Aorta (tissue), 5 donors: ENCODE results near the gene CCDC6. TPM values are rescaled to one million over a fixed set of nuclear protein-coding genes. Genes with fewer than 3 reads are reported as not detected.
A peak's percentile ranks its signal among the peaks of the same experiment; 100 is the strongest.

Source experiments
- ATAC-seq: fragments of 200-7000 bp; cut with Tn5 transposase; one replicate; pipeline ENCODE4 v1.9.1; 2022; ENCODE audit warnings: moderate library complexity; ENCODE audit not compliant: low FRiP score
- DNase-seq, 2 donors: peaks; one replicate each; pipeline ENCODE4 v3.0.0-alpha.2; 2020
- H3K27ac ChIP-seq, 2 donors: one replicate each; pipeline ENCODE4 v1.5.1; 2013; ENCODE audit warnings: low read length in 2 of 2, mild to moderate bottlenecking in 2 of 2, moderate library complexity in 2 of 2, control low read depth in 1 of 2, inconsistent platforms in 1 of 2, low read depth in 1 of 2
- H3K27me3 ChIP-seq, 2 donors: one replicate each; pipeline ENCODE4 v1.6.1; 2013; ENCODE audit warnings: control low read depth in 1 of 2, low read length in 1 of 2, mild to moderate bottlenecking in 1 of 2, moderate library complexity in 1 of 2; ENCODE audit not compliant: insufficient read depth in 2 of 2, control insufficient read depth in 1 of 2
- H3K36me3 ChIP-seq, 2 donors: one replicate each; pipeline ENCODE4 v1.6.1; 2013; ENCODE audit warnings: control low read depth in 1 of 2, low read length in 1 of 2, mild to moderate bottlenecking in 1 of 2; ENCODE audit not compliant: insufficient read depth in 2 of 2, control insufficient read depth in 1 of 2
- H3K4me1 ChIP-seq, 2 donors: one replicate each; pipeline ENCODE4 v1.6.1; 2013; ENCODE audit warnings: low read length in 2 of 2, control low read depth in 1 of 2, mild to moderate bottlenecking in 1 of 2, moderate library complexity in 1 of 2; ENCODE audit not compliant: insufficient read depth in 2 of 2, control insufficient read depth in 1 of 2
- H3K4me3 ChIP-seq, 2 donors: one replicate each; pipeline ENCODE4 v1.5.1; 2013; ENCODE audit warnings: low read length in 2 of 2, control low read depth in 1 of 2, mild to moderate bottlenecking in 1 of 2
- H3K9me3 ChIP-seq: one replicate; pipeline ENCODE4 v1.6.1; 2013; ENCODE audit warnings: mild to moderate bottlenecking, low read length; ENCODE audit not compliant: control insufficient read depth
- WGBS, 2 donors: extraction: QIAGEN DNeasy Blood & Tissue Kit; methylation state at CpG; one replicate each; pipeline ENCODE4 v1.1.7; 2013; 5-methylcytosine and 5-hydroxymethylcytosine counted together
- intact Hi-C, 2 donors: fragments of 100-400 bp; cut with DNase I; formaldehyde crosslinking; loops; one replicate each; pipeline versions ENCODE4 v1.14.2 to v1.15.0; 2022
- polyA plus RNA-seq, 2 donors: library from polyadenylated mRNA; stranded (reverse); fragments of 200-250 nt; gene quantifications; one replicate each; pipeline ENCODE4 v1.2.3, GENCODE V29; 2013
- total RNA-seq, 2 donors: library from RNA; stranded (reverse); fragmentation: NEBNext Ultra II Directional; extraction: Animal tissue kit (Norgen Biotek cat#: 25700); gene quantifications; one replicate each; pipeline ENCODE4 v1.2.1, GENCODE V29; 2021
- donor health status: healthy with polysubstance abuse.
- donor health status: Bipolar disorder and iron deficiency.
- donor health status: DM: no; HTN: no; CAD: no.
- donor health status: DM: no; HTN: no; CAD: no.
- donor health status: DM: yes; HTN: yes; CAD: no.

Gene CCDC6
- total and polyA plus RNA-seq, 4 donors, result 21.8 to 90.0 (median 51.7) TPM

GRCh38 chr10:59844436-59844835, 61.9 kb downstream of the CCDC6 start:
- 4 to 9% methylated on average over 3 of the region's 3 CpGs for WGBS, 2 donors
- Histone ChIP-seq H3K27me3 (no peaks in the 10 kb centered on the region), H3K4me1 (no peaks in the 10 kb centered on the region), H3K36me3 (no peaks in the 10 kb centered on the region), H3K4me3 (no peak overlapping the region), H3K27ac (no peak overlapping the region), H3K9me3 (no peaks in the 10 kb centered on the region)
- peak in 1 of 2 donors; percentile 55 for DNase-seq
- intact Hi-C loops, result loop anchor here in 1 of 2 donors (5.0 kb wide), 1 partner anchor 63 kb away; the partner anchor contains the start of gene CCDC6
- peak; percentile 56 for ATAC-seq

GRCh38 chr10:59843748-59844147, 62.6 kb downstream of the CCDC6 start:
- H3K4me1 ChIP-seq, result peaks cover 3 to 6% of the 10 kb centered on the region in 2 donors
- H3K27ac ChIP-seq, result peak overlapping the region; percentile 57 to 61

GRCh38 chr10:59839576-59839975, 66.8 kb downstream of the CCDC6 start:
- Histone ChIP-seq H3K27ac (no peak overlapping the region), H3K9me3 (no peaks in the 10 kb centered on the region), H3K4me3 (no peak overlapping the region), H3K27me3 (no peaks in the 10 kb centered on the region), H3K4me1 (peaks cover 11 to 13% of the 10 kb centered on the region in 2 donors), H3K36me3 (no peaks in the 10 kb centered on the region)
- intact Hi-C loops, result loop anchor here in 1 of 2 donors (10.0 kb wide), 1 partner anchor 215 kb away; no protein-coding TSS in a partner anchor
- WGBS, 2 donors, result 3 to 11% methylated on average over 6 of the region's 6 CpGs
- ATAC-seq (no peak), DNase-seq (no peak)

More at GRCh38 chr10:59843748-59844147, 62.6 kb downstream of the CCDC6 start:
- DNase-seq, result no peak
- no peaks in the 10 kb centered on the region for H3K9me3 ChIP-seq
- H3K27me3 ChIP-seq, result no peaks in the 10 kb centered on the region
- H3K36me3 ChIP-seq, result no peaks in the 10 kb centered on the region
- no peak for ATAC-seq
- intact Hi-C loops, result loop anchor here in 1 of 2 donors (5.0 kb wide), 1 partner anchor 64 kb away; the partner anchor contains the start of gene CCDC6
- no peak overlapping the region for H3K4me3 ChIP-seq
- 67 to 74% methylated on average over 2 of the region's 2 CpGs for WGBS, 2 donors

- no peak for DNase-seq
- H3K36me3 ChIP-seq, result no peaks in the 10 kb centered on the region
- ATAC-seq, result no peak
- H3K9me3 ChIP-seq, result no peaks in the 10 kb centered on the region
- H3K27me3 ChIP-seq, result no peaks in the 10 kb centered on the region
- 84 to 94% methylated on average over 2 of the region's 2 CpGs for WGBS, 2 donors
- intact Hi-C loops, result loop anchor here in 1 of 2 donors (10.0 kb wide), 1 partner anchor 213 kb away; no protein-coding TSS in a partner anchor
- H3K4me3 ChIP-seq, result no peak overlapping the region
- no peak overlapping the region for H3K27ac ChIP-seq
- H3K4me1 ChIP-seq, result peaks cover 11 to 13% of the 10 kb centered on the region in 2 donors
Measured at GRCh38 chr10:59838085-59838789, 68.1 kb downstream of the CCDC6 start.

GRCh38 chr10:59833810-59834209, 72.5 kb downstream of the CCDC6 start:
- peaks cover 7 to 8% of the 10 kb centered on the region in 2 donors for H3K4me1 ChIP-seq
- WGBS, 2 donors, result 83 to 89% methylated on average over 4 of the region's 4 CpGs

GRCh38 chr10:59832506-59832905, 73.8 kb downstream of the CCDC6 start:
- intact Hi-C loops, result loop anchor here in 1 of 2 donors (5.0 to 10.0 kb wide), 2 partner anchors 75 to 208 kb away; partner anchors contain the start of gene CCDC6
- no peak overlapping the region for H3K27ac ChIP-seq
- H3K4me1 ChIP-seq, result peaks cover 5 to 6% of the 10 kb centered on the region in 2 donors
- peaks cover 0 to 2% of the 10 kb centered on the region in 2 donors for H3K36me3 ChIP-seq
- ATAC-seq, result no peak
- WGBS, 2 donors, result 77 to 95% methylated on average over 2 of the region's 2 CpGs
- DNase-seq, result no peak
- H3K27me3 ChIP-seq, result no peaks in the 10 kb centered on the region
- H3K4me3 ChIP-seq, result no peak overlapping the region
- H3K9me3 ChIP-seq, result no peaks in the 10 kb centered on the region

More at GRCh38 chr10:59833810-59834209, 72.5 kb downstream of the CCDC6 start:
- Histone ChIP-seq H3K27me3 (no peaks in the 10 kb centered on the region), H3K4me3 (no peak overlapping the region), H3K36me3 (peaks cover 0 to 2% of the 10 kb centered on the region in 2 donors), H3K9me3 (no peaks in the 10 kb centered on the region), H3K27ac (no peak overlapping the region)
- ATAC-seq (no peak), DNase-seq (no peak)
- intact Hi-C loops, result loop anchor here in 1 of 2 donors (5.0 to 10.0 kb wide), 2 partner anchors 73 to 209 kb away; partner anchors contain the start of gene CCDC6

GRCh38 chr10:59831658-59832503, 74.5 kb downstream of the CCDC6 start:
- intact Hi-C loops, result loop anchor here in 1 of 2 donors (5.0 to 10.0 kb wide), 2 partner anchors 75 to 207 kb away; partner anchors contain the start of gene CCDC6
- Histone ChIP-seq H3K27ac (no peak overlapping the region), H3K4me1 (peaks cover 5 to 6% of the 10 kb centered on the region in 2 donors)

GRCh38 chr10:59830601-59831259, 75.6 kb downstream of the CCDC6 start:
- ATAC-seq (peak; percentile 63), DNase-seq (no peak)
- Histone ChIP-seq H3K27ac (no peak overlapping the region), H3K4me3 (no peak overlapping the region), H3K9me3 (no peaks in the 10 kb centered on the region), H3K27me3 (no peaks in the 10 kb centered on the region), H3K4me1 (peaks cover 3 to 11% of the 10 kb centered on the region in 2 donors), H3K36me3 (peaks cover 0 to 2% of the 10 kb centered on the region in 2 donors)
- 65 to 66% methylated on average over 7 of the region's 7 CpGs for WGBS, 2 donors
- intact Hi-C loops, result loop anchor here in 1 of 2 donors (5.0 to 10.0 kb wide), 2 partner anchors 77 to 206 kb away; partner anchors contain the start of gene CCDC6

More at GRCh38 chr10:59831658-59832503, 74.5 kb downstream of the CCDC6 start:
- no peaks in the 10 kb centered on the region for H3K9me3 ChIP-seq
- no peaks in the 10 kb centered on the region for H3K27me3 ChIP-seq
- peaks cover 0 to 2% of the 10 kb centered on the region in 2 donors for H3K36me3 ChIP-seq
- no peak overlapping the region for H3K4me3 ChIP-seq
- DNase-seq (no peak), ATAC-seq (no peak)
- WGBS, 2 donors, result 90 to 93% methylated on average over 5 of the region's 5 CpGs
